ENCODE results near the gene HECW1.

- TF ChIP-seq EZH2 (IDR thresholded peaks at IDR 0.05; ENCODE audit: low read depth) (no peak), CTCF (conservative IDR thresholded peaks at IDR 0.05) (no peak)
These were observed 337.1 kb downstream of the HECW1 start for GRCh38 chr7:43449577-43449976.

Measured in PC-9 (cell line).